ENCODE measurements around the gene CD99L2.

- no peak for TF ChIP-seq POLR2A (IDR thresholded peaks at IDR 0.05)
- TF ChIP-seq, protein P1, sequence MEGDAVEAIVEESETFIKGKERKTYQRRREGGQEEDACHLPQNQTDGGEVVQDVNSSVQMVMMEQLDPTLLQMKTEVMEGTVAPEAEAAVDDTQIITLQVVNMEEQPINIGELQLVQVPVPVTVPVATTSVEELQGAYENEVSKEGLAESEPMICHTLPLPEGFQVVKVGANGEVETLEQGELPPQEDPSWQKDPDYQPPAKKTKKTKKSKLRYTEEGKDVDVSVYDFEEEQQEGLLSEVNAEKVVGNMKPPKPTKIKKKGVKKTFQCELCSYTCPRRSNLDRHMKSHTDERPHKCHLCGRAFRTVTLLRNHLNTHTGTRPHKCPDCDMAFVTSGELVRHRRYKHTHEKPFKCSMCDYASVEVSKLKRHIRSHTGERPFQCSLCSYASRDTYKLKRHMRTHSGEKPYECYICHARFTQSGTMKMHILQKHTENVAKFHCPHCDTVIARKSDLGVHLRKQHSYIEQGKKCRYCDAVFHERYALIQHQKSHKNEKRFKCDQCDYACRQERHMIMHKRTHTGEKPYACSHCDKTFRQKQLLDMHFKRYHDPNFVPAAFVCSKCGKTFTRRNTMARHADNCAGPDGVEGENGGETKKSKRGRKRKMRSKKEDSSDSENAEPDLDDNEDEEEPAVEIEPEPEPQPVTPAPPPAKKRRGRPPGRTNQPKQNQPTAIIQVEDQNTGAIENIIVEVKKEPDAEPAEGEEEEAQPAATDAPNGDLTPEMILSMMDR (IDR thresholded peaks at IDR 0.05): no peak
Measured at GRCh38 chrX:150761819-150762216, 136.7 kb downstream of the CD99L2 start.
